H1 (cell line): ENCODE measurements around the gene KIF27. TPM values are rescaled to one million over a fixed set of nuclear protein-coding genes. Genes with fewer than 3 reads are reported as not detected.

Experiments used
- CTCF ChIA-PET: fragments of 300-600 bp; sonication (Branson Sonifier 250); formaldehyde crosslinking; loops from one replicate; lab custom pipeline; 2021; ENCODE audit not compliant: partially characterized antibody; lab: Charles Lee
- POLR2A ChIA-PET: fragments of 300-600 bp; sonication (Branson Sonifier 250); formaldehyde crosslinking; loops from one replicate; lab custom pipeline; 2021; ENCODE audit warnings: inconsistent platforms; ENCODE audit not compliant: partially characterized antibody; lab: Charles Lee
- DNase-seq, 2 experiments: peaks; one replicate each; pipeline versions ENCODE4 v3.0.0 to v3.0.0-alpha.2; 2010 to 2022; ENCODE audit warnings: low spot score in 2 of 2, low read depth in 1 of 2, mixed read lengths in 1 of 2
- FAIRE-seq: peaks from 2 replicates; lab custom pipeline; 2011; peaks lifted over from hg19 to GRCh38; lab: Jason Lieb, UNC
- H2AFZ ChIP-seq: 2 replicates; pipeline ENCODE4 v1.8.1; 2012; ENCODE audit warnings: low read length, inconsistent platforms
- H2AK5ac ChIP-seq: 2 replicates; pipeline ENCODE4 v1.6.1; 2013; ENCODE audit warnings: low read depth, low read length
- H2BK120ac ChIP-seq: replicated peaks from 2 replicates; pipeline ENCODE3; 2013; ENCODE audit warnings: low read depth, low read length, inconsistent platforms
- H2BK12ac ChIP-seq: 2 replicates; pipeline ENCODE4 v1.6.1; 2013; ENCODE audit warnings: low read depth, low read length
- H2BK15ac ChIP-seq: 2 replicates; pipeline ENCODE4 v1.6.1; 2013; ENCODE audit warnings: low read length
- H2BK20ac ChIP-seq: 2 replicates; pipeline ENCODE4 v1.6.1; 2013; ENCODE audit warnings: low read length
- H2BK5ac ChIP-seq: 2 replicates; pipeline ENCODE4 v1.6.1; 2013; ENCODE audit warnings: low read depth, low read length
- H3K14ac ChIP-seq: 2 replicates; pipeline ENCODE4 v1.6.1; 2013; ENCODE audit warnings: inconsistent platforms; ENCODE audit not compliant: insufficient read length
- H3K18ac ChIP-seq: 2 replicates; pipeline ENCODE4 v1.6.1; 2013; ENCODE audit warnings: low read length; ENCODE audit errors: extremely low read depth
- H3K23ac ChIP-seq: 2 replicates; pipeline ENCODE4 v1.6.1; 2013; ENCODE audit warnings: inconsistent platforms; ENCODE audit not compliant: insufficient read length
- H3K23me2 ChIP-seq: 2 replicates; pipeline ENCODE4 v1.6.1; 2013; ENCODE audit warnings: low read depth, low read length
- H3K27ac ChIP-seq: 2 replicates; pipeline ENCODE4 v1.6.1; 2011; ENCODE audit warnings: low read depth, low read length, inconsistent platforms
- H3K27me3 ChIP-seq, 4 experiments: replicated peaks in 1 of 4; 1 replicate in 1 of 4; 2 replicates in 3 of 4; pipeline versions ENCODE4 v1.6.1 to v1.8.1; 2011 to 2013; ENCODE audit warnings: low read length in 3 of 4, mild to moderate bottlenecking in 3 of 4, inconsistent platforms in 2 of 4, mixed read lengths in 2 of 4, moderate library complexity in 1 of 4; ENCODE audit not compliant: control insufficient read depth in 3 of 4, insufficient read depth in 3 of 4; ENCODE audit errors: extremely low read depth in 1 of 4
- H3K36me3 ChIP-seq, 4 experiments: 2 replicates each; pipeline versions ENCODE4 v1.6.1 to v1.8.1; 2011 to 2013; ENCODE audit warnings: mild to moderate bottlenecking in 4 of 4, low read length in 3 of 4, moderate library complexity in 2 of 4, control low read depth in 1 of 4, inconsistent platforms in 1 of 4; ENCODE audit not compliant: insufficient read depth in 4 of 4, control insufficient read depth in 2 of 4
- H3K4ac ChIP-seq: replicated peaks from 2 replicates; pipeline ENCODE3; 2013; ENCODE audit warnings: low read length, low read depth, mixed read lengths, inconsistent platforms; ENCODE audit not compliant: insufficient read length
- H3K4me1 ChIP-seq, 4 experiments: replicated peaks in 1 of 4; 1 replicate in 1 of 4; 2 replicates in 3 of 4; pipeline versions ENCODE4 v1.6.1 to v1.8.1; 2011 to 2013; ENCODE audit warnings: low read length in 3 of 4, inconsistent platforms in 2 of 4, mixed read lengths in 1 of 4; ENCODE audit not compliant: insufficient read depth in 4 of 4, control insufficient read depth in 3 of 4
- H3K4me2 ChIP-seq, 2 experiments: 2 replicates each; pipeline versions ENCODE4 v1.6.1 to v1.8.1; 2011 to 2013; ENCODE audit warnings: low read depth in 2 of 2, low read length in 2 of 2, control low read depth in 1 of 2, inconsistent platforms in 1 of 2, mild to moderate bottlenecking in 1 of 2; ENCODE audit not compliant: insufficient read depth in 1 of 2
- H3K4me3 ChIP-seq, 4 experiments: fragments of 200-600, 300-600 bp in 1 of 4; sonication (generic), shearing (Covaris generic), sonication (Bioruptor Twin) in 1 of 4; 2 replicates each; pipeline versions ENCODE4 v1.5.1 to v1.8.1; 2011 to 2016; ENCODE audit warnings: low read length in 4 of 4, low read depth in 3 of 4, control low read depth in 2 of 4, inconsistent platforms in 2 of 4, mild to moderate bottlenecking in 2 of 4, mixed read lengths in 1 of 4, moderate library complexity in 1 of 4; ENCODE audit not compliant: insufficient read depth in 2 of 4; ENCODE audit errors: extremely low read depth in 1 of 4
- H3K56ac ChIP-seq: replicated peaks from 2 replicates; pipeline ENCODE3; 2013; ENCODE audit warnings: low read depth, mild to moderate bottlenecking, mixed read lengths, low read length, inconsistent platforms; ENCODE audit not compliant: insufficient read length
- H3K79me1 ChIP-seq: 2 replicates; pipeline ENCODE4 v1.6.1; 2013; ENCODE audit warnings: low read depth, low read length, control low read depth
- H3K79me2 ChIP-seq, 2 experiments: 2 replicates each; pipeline versions ENCODE4 v1.6.1 to v1.8.1; 2012 to 2013; ENCODE audit warnings: low read length in 2 of 2, mild to moderate bottlenecking in 2 of 2, inconsistent platforms in 1 of 2; ENCODE audit not compliant: insufficient read depth in 2 of 2, control insufficient read depth in 1 of 2
- H3K9ac ChIP-seq, 4 experiments: replicated peaks in 1 of 4; 1 replicate in 1 of 4; 2 replicates in 3 of 4; pipeline versions ENCODE4 v1.6.1 to v1.8.1; 2011 to 2013; ENCODE audit warnings: low read depth in 3 of 4, low read length in 3 of 4, control low read depth in 2 of 4, mild to moderate bottlenecking in 2 of 4, moderate library complexity in 2 of 4, inconsistent platforms in 1 of 4; ENCODE audit errors: extremely low read depth in 1 of 4
- H3K9me3 ChIP-seq, 2 experiments: 2 replicates each; pipeline versions ENCODE4 v1.6.1 to v1.8.1; 2012 to 2013; ENCODE audit warnings: mild to moderate bottlenecking in 2 of 2, moderate library complexity in 2 of 2, control low read depth in 1 of 2, inconsistent platforms in 1 of 2, low read depth in 1 of 2, low read length in 1 of 2, mixed read lengths in 1 of 2; ENCODE audit not compliant: insufficient read depth in 2 of 2
- H4K20me1 ChIP-seq, 2 experiments: replicated peaks in 1 of 2; 2 replicates each; pipeline versions ENCODE3 to v1.8.1; 2011 to 2013; ENCODE audit warnings: inconsistent platforms in 2 of 2, low read length in 2 of 2, mild to moderate bottlenecking in 1 of 2; ENCODE audit not compliant: insufficient read depth in 2 of 2, control insufficient read depth in 1 of 2
- H4K5ac ChIP-seq: 2 replicates; pipeline ENCODE4 v1.6.1; 2013; ENCODE audit warnings: low read length, low read depth, mixed read lengths, inconsistent platforms; ENCODE audit not compliant: insufficient read length
- H4K8ac ChIP-seq: 2 replicates; pipeline ENCODE4 v1.8.0; 2013; ENCODE audit warnings: mild to moderate bottlenecking, moderate library complexity, low read length, inconsistent platforms; ENCODE audit not compliant: insufficient read depth; ENCODE audit errors: extremely low read depth
- H4K91ac ChIP-seq: replicated peaks from 2 replicates; pipeline ENCODE3; 2013; ENCODE audit warnings: low read length, mixed read lengths, inconsistent platforms; ENCODE audit not compliant: insufficient read length
- BRCA1 ChIP-seq: IDR thresholded peaks from 2 replicates; pipeline ENCODE4 v1.6.1; 2012; ENCODE audit warnings: low read depth, low read length, improper control_type of control experiment
- CBX5 ChIP-seq: fragments of 300-800, 300-1000 bp; sonication (generic); IDR thresholded peaks from 2 replicates; pipeline ENCODE4 v1.7.1; 2016; ENCODE audit warnings: antibody characterized with exemption, low read length, low read depth
- JUN ChIP-seq: IDR thresholded peaks from 2 replicates; pipeline ENCODE4 v1.6.1; 2011; ENCODE audit warnings: low read depth, mild to moderate bottlenecking, improper control_type of control experiment, low read length
- POLR2A ChIP-seq, 2 experiments: IDR thresholded peaks; 1 replicate in 1 of 2; 2 replicates in 1 of 2; pipeline ENCODE4 v1.6.1; 2011; ENCODE audit warnings: low read depth in 2 of 2, low read length in 2 of 2, mild to moderate bottlenecking in 2 of 2; ENCODE audit errors: control extremely low read depth in 1 of 2
- RBBP5 ChIP-seq: IDR thresholded peaks from 2 replicates; pipeline ENCODE4 v1.7.1; 2012; ENCODE audit warnings: low read depth, mild to moderate bottlenecking, inconsistent platforms, low read length, moderate library complexity, borderline replicate concordance
- RNF2 ChIP-seq: fragments of 200-900, 300-1000 bp; sonication (generic); IDR thresholded peaks from 2 replicates; pipeline ENCODE4 v1.7.1; 2016; ENCODE audit warnings: borderline replicate concordance, low read depth, mild to moderate bottlenecking, antibody characterized with exemption, low read length; ENCODE audit not compliant: poor library complexity, severe bottlenecking; ENCODE audit errors: missing control alignments
- SAP30 ChIP-seq: fragments of 300-600 bp; sonication (generic); IDR thresholded peaks from 2 replicates; pipeline ENCODE4 v1.7.1; 2012; ENCODE audit warnings: low read length, moderate library complexity, mild to moderate bottlenecking, inconsistent platforms; ENCODE audit not compliant: insufficient read depth, insufficient replicate concordance
- SUZ12 ChIP-seq: fragments of 200-600 bp; sonication (generic); IDR thresholded peaks from 2 replicates; pipeline ENCODE4 v1.6.1; 2012; ENCODE audit warnings: mild to moderate bottlenecking, inconsistent platforms, low read length, moderate library complexity, mixed read lengths
- TAF1 ChIP-seq: IDR thresholded peaks from 2 replicates; pipeline ENCODE4 v1.6.1; 2011; ENCODE audit warnings: mild to moderate bottlenecking, low read depth, low read length
- ZNF274 ChIP-seq: IDR thresholded peaks from 2 replicates; pipeline ENCODE4 v1.7.0; 2012; ENCODE audit warnings: low read length, borderline replicate concordance; ENCODE audit errors: extremely low read depth
- WGBS, 2 experiments: shearing (Covaris generic) in 1 of 2; methylation state at CpG; one replicate each; pipeline versions ENCODE4 v1.1.6 to v1.1.7; 2013 to 2015; ENCODE audit warnings: low lambda C conversion rate in 2 of 2, mixed read lengths in 2 of 2, inconsistent platforms in 1 of 2, low coverage in 1 of 2, missing lambda C conversion rate in 1 of 2; ENCODE audit not compliant: insufficient replicate concordance in 2 of 2, insufficient coverage in 1 of 2, insufficient read length in 1 of 2; ENCODE audit errors: extremely low coverage in 1 of 2, missing lambda C conversion rate in 1 of 2; 5-methylcytosine and 5-hydroxymethylcytosine counted together
- polyA plus RNA-seq, 7 experiments: library from polyadenylated mRNA; depleted of rRNA in 3 of 7; stranded (reverse) in 5 of 7; unstranded in 2 of 7; fragments of >200 nt in 5 of 7; fragments of 200-250 nt in 2 of 7; gene quantifications; 1 replicate in 5 of 7; 2 replicates in 1 of 7; 4 replicates in 1 of 7; pipeline versions ENCODE4 v1.2.1 to v1.2.3, GENCODE V29; 2011 to 2013; ENCODE audit warnings: missing spikeins in 2 of 7, mixed read lengths in 2 of 7
- total RNA-seq: library from RNA; stranded (reverse); fragmentation: NEBNext Ultra II Directional; extraction: Animal tissue kit (Norgen Biotek cat#: 25700); gene quantifications from 2 replicates; pipeline ENCODE4 v1.2.1, GENCODE V29; 2021
- TF ChIP-seq, protein P1 (sequence below): IDR thresholded peaks from 2 replicates; pipeline ENCODE4 v1.6.1; 2011; ENCODE audit warnings: low read length, improper control_type of control experiment

KIF27 gene
- total and polyA plus RNA-seq, 2 of the 8 experiments (the other 6 are each of a cell fraction or from before 2014, with no cell fraction given) = 0.47 to 7.0 TPM

DNA sequence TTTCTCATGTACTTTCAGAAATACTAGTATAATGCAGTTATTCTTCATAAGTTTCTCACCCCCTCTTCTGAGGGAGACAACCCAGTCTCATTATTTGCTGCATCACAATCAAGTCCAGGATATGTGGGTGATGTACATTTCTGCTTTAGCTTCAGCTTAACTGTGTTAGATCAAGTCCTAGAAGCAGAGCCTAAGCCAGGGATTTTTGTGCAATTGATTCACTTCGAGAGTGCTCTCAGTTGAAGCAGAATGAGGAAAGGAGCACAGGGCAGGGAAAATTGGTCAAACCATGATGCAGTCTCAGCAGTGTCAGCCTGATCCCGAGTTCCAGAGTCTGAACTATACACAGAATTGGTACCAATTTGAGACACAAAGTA is 43.7 kb upstream of the KIF27 start:
- Histone ChIP-seq H3K18ac (no peak overlapping the region), H3K4me2 (no peak overlapping the region), H4K91ac (no peak overlapping the region), H3K9me3 (no peaks in the 10 kb centered on the region), H2AK5ac (no peak overlapping the region), H3K56ac (no peak overlapping the region), H3K27me3 (no peaks in the 10 kb centered on the region), H2BK20ac (no peak overlapping the region), H4K5ac (no peak overlapping the region), H3K79me2 (no peaks in the 10 kb centered on the region), H3K4me3 (no peak overlapping the region), H3K4me1 (no peaks in the 10 kb centered on the region), H4K20me1 (peaks cover 0 to 2% of the 10 kb centered on the region in 2 experiments), H3K23me2 (no peaks in the 10 kb centered on the region), H2BK12ac (no peak overlapping the region), H3K23ac (no peak overlapping the region), H2BK5ac (no peak overlapping the region), H3K4ac (no peak overlapping the region), H3K14ac (no peak overlapping the region), H3K79me1 (no peaks in the 10 kb centered on the region; the same call in 1 of the 2 replicates), H2BK120ac (no peak overlapping the region), H2AFZ (no peak overlapping the region), H3K36me3 (peaks cover 7 to 35% (median 18%) of the 10 kb centered on the region in 4 experiments; a peak in 7 of 8 replicates), H4K8ac (no peak overlapping the region), H3K9ac (no peak overlapping the region), H2BK15ac (no peak overlapping the region), H3K27ac (no peak overlapping the region)
- DNase-seq (no peak), FAIRE-seq (no peak)
- ChIA-PET CTCF (interaction anchor here (0.6 to 1.0 kb wide), 2 partner anchors 163 to 297 kb away, joined by 4 to 6 read pairs; no protein-coding TSS in a partner anchor), POLR2A (interaction anchor here (1.1 to 10.4 kb wide), 8 partner anchors 7 to 299 kb away, joined by 3 to 269 read pairs (median 4); partner anchors contain the start of genes HNRNPK and RMI1)
- TF ChIP-seq BRCA1 (no peak), SUZ12 (no peak), CBX5 (no peak), ZNF274 (no peak), RNF2 (no peak), SAP30 (no peak), POLR2A (IDR thresholded peaks at IDR 0.05; ENCODE audit: control extremely low read depth in 1 of 2, low read depth in 2 of 2, low read length in 2 of 2) (no peak), RBBP5 (no peak), JUN (no peak), TAF1 (no peak)
- TF ChIP-seq, protein P1, sequence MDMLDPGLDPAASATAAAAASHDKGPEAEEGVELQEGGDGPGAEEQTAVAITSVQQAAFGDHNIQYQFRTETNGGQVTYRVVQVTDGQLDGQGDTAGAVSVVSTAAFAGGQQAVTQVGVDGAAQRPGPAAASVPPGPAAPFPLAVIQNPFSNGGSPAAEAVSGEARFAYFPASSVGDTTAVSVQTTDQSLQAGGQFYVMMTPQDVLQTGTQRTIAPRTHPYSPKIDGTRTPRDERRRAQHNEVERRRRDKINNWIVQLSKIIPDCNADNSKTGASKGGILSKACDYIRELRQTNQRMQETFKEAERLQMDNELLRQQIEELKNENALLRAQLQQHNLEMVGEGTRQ = no peak
- 94% methylated on average over 2 of the region's 2 CpGs; no CpG with 5 or more reads in 1 of the 2 experiments for WGBS, 2 experiments
